HEK293 (cell line): ENCODE measurements around the gene TIMP2.

ENCODE experiments used
- ZBTB20 ChIP-seq: fragments of 450-650 bp; formaldehyde crosslinking; IDR thresholded peaks from 2 replicates; pipeline ENCODE4 v1.5.1; 2016; ENCODE audit warnings: missing biosample characterization, missing genetic modification characterization
- ZNF366 ChIP-seq: fragments of 450-650 bp; formaldehyde crosslinking; conservative IDR thresholded peaks from 2 replicates; pipeline ENCODE4 v1.5.1; 2016; ENCODE audit warnings: missing biosample characterization, missing genetic modification characterization
- ZNF394 ChIP-seq: fragments of 450-650 bp; formaldehyde crosslinking; IDR thresholded peaks from 2 replicates; pipeline ENCODE4 v1.5.1; 2016; ENCODE audit warnings: missing biosample characterization, missing genetic modification characterization, mild to moderate bottlenecking, moderate library complexity, borderline replicate concordance
- ZNF510 ChIP-seq: fragments of 450-650 bp; formaldehyde crosslinking; IDR thresholded peaks from 2 replicates; pipeline ENCODE4 v1.5.1; 2018; ENCODE audit warnings: mild to moderate bottlenecking, missing genetic modification characterization, missing biosample characterization; ENCODE audit not compliant: insufficient replicate concordance

DNA sequence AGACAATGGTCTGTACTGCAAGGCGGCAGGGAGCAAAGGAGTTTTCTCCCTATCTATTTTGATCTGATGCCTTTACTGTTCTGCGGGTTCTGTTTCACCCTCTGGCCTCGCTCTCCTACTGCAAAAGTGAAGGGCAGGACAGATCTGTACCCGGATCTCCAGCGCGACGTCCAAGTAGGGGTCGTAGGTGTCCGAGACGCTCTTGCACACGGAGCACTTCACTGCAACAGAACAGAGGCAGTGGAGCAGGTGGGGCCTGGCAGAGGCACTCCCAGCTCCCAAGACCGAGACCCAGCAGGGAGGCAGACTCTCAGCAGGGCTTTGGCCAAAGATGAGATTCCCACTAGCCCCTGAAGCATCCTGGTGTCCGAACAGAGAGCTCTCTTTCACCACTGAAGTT, 104.3 kb downstream of the TIMP2 start:
- TF ChIP-seq ZNF394 (tag by site-specific recombination) (no peak), ZBTB20 (tag by site-specific recombination) (no peak), ZNF510 (tag by site-specific recombination) (no peak), ZNF366 (tag by site-specific recombination) (no peak)
